Left kidney (tissue), 2 donors: ENCODE results near the gene MSANTD1. TPM values are rescaled to one million over a fixed set of nuclear protein-coding genes. Genes with fewer than 3 reads are reported as not detected.

Experiments used
- DNase-seq: peaks from one replicate; pipeline ENCODE4 v3.0.0-alpha.2; 2013
- polyA plus RNA-seq: library from polyadenylated mRNA; unstranded; fragments of 120-200 nt; gene quantifications from one replicate; pipeline ENCODE4 v1.2.1, GENCODE V29; 2013; ENCODE audit not compliant: insufficient read length

Gene MSANTD1
- polyA plus RNA-seq, 1 donor, result 0.88 TPM

DNA sequence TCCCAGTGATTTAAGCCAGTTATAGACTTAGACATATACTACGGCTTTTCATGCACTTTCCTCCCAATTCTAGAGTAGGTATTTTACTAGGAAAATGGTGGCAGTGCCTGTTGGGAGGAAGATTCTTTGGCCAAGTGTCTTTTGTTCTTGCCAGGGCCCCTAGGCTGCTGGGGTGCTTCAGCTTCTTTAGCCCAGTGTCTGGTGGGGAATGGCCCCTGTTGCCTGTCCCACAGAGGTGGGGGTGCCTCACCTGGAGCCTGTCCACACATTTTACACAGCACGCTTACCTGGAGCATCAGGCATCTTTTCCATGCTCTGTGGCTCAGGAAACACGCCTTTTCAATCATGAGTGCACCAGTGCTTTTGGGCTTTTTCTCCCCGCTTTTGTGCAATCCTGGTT lies 33.2 kb upstream of the MSANTD1 start:
- DNase-seq, result no peak

GRCh38 chr4:3217266-3217665 lies 31.7 kb upstream of the MSANTD1 start:
- no peak for DNase-seq

GRCh38 chr4:3217771-3218170 lies 31.2 kb upstream of the MSANTD1 start:
- DNase-seq, result no peak

- DNase-seq, result no peak
These were observed 29.9 kb upstream of the MSANTD1 start for GRCh38 chr4:3218824-3219760.

DNA sequence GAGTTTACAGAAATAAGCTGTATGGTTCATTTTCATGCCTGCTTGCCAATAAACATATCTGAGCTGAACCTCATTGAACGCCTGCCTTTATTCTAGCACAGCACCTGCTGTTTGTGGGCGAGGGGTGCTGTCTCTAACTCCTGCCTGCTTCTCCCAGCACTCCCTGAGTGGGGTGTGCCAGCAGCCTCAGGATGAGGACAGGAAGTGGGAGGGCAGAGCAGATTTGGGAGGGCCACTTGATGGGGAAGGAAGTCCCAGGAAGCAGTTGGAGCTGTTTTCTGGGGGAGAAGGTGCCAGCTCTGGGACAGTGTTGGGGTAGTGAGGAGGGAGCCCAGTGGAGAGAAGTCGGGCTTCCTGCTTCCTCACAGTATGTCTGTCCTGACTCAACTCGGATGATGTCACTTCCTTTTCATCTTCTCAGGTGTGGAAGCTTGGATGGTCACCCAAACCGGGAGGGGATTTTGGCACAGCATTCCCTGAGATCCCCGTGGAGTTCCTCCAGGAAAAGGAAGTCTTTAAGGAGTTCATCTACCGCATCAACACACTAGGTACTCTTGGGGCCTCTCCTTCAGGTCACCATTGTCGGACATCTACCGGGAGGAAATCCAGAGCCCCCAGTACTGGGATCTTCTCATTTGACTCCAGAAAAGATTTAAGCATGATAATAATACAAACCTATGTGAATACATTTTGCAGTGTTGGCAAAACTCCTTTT lies 29.0 kb upstream of the MSANTD1 start:
- DNase-seq, result no peak

GRCh38 chr4:3220476-3221183 lies 28.3 kb upstream of the MSANTD1 start:
- DNase-seq, result no peak

DNA sequence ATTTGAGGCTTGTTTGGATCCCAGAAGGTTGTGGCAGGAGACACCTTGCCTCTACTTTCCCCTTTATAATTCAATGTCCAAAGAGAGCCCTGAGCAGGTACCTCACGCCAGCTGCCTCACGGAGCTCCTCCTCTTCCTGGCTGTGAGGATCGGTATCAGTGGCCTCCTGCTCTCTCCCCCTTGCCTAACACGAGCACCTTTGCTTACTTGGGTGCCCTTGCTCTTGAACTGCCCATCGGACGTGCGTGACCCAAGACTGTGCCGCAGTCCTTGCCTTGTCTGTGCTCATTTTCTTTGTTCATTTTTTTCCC lies 27.8 kb upstream of the MSANTD1 start:
- DNase-seq, result no peak

DNA sequence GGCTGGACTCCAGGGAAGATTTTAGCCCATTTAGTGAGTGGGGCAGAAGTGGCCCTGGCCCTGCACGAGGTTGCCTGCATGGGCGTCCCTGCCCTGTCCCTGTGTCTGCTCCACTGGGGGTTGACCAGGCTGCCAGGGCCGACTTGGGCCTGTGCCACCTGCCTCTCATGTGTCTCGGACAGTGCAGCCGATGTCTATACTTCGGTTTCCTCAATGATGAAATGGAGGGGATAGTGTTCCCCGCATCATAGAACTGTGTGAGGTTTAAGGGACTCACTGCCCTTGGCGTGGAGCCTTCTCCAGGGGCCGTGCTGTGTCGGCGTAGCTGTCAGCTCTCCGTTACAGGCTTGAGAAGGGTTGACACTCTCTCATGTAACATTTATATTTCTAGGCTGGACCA lies 27.0 kb upstream of the MSANTD1 start:
- DNase-seq, result no peak

DNA sequence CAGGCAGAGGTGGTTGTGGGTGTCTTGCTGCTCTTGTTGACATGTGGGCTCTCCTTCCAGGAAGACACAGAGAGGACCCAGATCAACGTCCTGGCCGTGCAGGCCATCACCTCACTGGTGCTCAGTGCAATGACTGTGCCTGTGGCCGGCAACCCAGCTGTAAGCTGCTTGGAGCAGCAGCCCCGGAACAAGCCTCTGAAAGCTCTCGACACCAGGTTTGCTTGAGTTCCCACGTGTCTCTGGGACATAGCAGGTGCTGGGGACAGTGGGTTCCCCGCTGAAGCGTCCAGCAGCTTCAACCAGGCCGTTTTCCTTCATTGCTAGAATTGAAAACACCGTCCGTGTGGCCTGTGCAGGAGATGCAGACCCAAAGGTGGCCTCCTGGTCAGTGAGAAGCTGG lies 25.6 kb upstream of the MSANTD1 start:
- no peak for DNase-seq

- DNase-seq, result no peak
These were observed 24.8 kb upstream of the MSANTD1 start for GRCh38 chr4:3223956-3224748.

GRCh38 chr4:3225071-3225850 lies 23.7 kb upstream of the MSANTD1 start:
- DNase-seq, result no peak

DNA sequence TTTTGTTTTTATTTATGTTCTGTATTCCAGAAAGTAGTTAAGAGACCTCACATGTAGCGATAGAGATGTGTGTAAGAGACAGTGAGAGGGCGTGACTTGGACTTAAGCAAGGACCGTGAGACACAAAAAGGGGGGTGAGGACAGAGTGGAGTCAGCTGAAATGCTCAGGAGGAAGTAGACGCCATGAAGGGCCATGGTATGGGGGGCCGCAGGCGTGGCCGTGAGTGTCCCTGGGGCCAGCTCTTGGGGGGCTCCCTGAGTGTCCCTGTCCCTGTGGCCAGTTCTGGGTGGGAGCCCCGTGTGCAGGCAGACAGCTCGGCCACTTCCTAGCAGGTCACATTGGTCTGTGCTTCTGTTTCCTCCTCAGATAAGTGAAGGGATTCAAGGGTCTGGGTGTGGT lies 23.0 kb upstream of the MSANTD1 start:
- DNase-seq, result no peak

DNA sequence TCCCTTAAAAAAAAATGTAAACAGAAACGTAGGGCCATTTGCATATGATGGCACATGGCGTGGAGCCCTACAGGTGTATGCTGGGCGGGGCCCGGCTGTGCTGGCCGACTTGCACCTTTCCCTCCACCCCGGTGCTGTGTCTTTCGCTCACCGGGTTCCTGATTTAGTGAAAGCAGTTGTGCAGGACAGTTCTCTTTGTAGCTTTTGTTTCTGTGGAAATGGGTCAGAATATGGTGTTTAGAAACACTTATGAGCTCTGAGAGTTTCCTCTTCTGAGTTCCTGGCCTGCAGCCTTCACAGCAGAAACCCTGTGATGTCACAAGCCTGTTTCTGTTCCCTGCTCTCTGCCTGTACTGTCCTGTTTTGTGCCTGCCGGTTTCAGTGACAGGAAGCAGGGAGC lies 22.5 kb upstream of the MSANTD1 start:
- DNase-seq, result no peak

GRCh38 chr4:3226944-3227343 lies 22.0 kb upstream of the MSANTD1 start:
- DNase-seq, result no peak

DNA sequence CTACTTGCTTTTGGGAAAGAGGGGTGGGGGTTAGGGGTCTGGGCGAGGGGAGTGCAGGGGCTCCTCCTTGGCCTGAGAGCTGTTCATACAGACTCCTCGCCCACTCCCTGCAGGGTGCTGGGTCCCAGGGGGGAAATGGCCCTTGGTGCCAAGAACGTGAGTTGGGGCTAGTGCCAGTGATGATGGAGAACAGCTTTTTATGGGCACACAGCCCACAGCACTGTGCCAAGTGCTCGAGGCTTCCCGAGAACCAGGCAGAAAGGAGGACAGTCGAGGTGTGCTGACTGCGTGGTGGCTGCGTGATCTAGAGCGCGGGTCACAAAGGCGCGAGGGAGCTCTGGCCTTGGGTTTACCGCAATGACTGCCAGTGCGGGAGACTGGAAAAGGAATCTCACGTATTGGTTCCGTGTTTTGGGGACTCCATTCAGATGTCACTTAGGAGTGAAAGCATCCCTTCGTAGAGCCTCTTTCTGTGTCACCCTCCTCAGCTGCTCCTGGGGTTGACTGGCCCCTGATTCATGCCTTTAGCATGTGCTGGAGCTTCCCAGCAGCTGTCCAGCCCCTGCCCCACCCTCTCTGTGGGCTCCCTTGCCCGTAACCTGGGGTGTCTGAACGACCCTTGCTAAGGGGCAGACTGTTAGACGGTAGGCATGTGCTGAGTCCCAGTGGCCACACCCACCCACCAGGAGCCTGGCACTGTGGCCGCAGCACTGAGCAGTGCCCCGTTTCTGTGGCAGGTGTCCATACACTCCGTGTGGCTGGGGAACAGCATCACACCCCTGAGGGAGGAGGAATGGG lies 20.9 kb upstream of the MSANTD1 start:
- no peak for DNase-seq

DNA sequence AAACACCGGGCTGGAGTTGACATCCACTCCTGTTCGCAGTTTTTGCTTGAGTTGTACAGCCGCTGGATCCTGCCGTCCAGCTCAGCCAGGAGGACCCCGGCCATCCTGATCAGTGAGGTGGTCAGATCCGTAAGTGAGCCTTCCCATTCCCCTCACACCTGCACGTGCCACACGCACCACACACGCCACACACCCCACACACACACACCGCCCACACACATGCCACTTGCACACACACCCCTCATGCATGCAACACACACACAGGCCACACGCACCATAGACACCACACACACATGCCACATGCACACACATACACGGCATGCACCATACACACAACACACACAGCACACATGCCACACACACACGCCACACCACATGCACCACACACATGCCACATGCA lies 20.1 kb upstream of the MSANTD1 start:
- DNase-seq, result no peak

- no peak for DNase-seq
These were observed 19.6 kb upstream of the MSANTD1 start for GRCh38 chr4:3229328-3229727.

- DNase-seq, result no peak
These were observed 19.0 kb upstream of the MSANTD1 start for GRCh38 chr4:3229964-3230363.

DNA sequence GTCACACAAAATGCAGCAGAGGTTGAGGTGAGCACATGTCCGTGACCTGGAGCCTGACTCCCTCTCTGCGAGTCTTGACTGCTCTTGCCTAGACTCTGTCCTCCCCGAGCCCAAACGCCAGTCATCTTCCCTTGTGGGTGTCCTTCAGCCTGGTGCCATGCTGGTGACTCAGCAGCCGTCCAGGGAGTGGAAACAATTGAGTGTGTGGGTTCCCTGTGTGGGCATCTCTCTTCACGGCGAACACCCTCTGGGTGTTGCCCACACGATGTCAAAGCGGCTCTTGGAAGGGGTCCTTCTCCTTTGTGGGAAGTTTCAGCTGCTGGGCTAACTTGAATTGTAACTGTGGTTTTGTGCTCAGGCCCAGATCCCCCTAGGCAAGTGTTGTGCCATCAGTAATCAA lies 17.5 kb upstream of the MSANTD1 start:
- DNase-seq, result no peak

DNA sequence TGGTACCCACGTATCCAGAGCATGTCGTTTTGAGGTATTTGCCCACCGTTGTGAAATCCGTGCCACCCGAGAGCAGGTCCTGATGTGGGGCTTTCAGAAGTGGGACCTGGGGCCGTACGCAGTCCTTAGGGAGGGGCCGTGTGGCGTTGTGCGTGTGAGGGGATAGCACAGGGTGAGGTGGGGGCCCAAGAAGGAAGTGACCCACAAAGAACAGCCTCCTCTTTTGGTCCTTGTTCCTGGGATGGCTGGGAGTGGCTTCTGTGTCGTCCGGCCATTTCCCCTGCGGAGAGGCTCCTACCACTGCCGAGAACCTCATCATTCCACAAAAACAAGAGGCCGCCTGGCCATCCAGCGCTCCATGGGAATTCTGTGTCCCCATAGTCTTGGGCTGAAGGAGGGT lies 17.0 kb upstream of the MSANTD1 start:
- no peak for DNase-seq

DNA sequence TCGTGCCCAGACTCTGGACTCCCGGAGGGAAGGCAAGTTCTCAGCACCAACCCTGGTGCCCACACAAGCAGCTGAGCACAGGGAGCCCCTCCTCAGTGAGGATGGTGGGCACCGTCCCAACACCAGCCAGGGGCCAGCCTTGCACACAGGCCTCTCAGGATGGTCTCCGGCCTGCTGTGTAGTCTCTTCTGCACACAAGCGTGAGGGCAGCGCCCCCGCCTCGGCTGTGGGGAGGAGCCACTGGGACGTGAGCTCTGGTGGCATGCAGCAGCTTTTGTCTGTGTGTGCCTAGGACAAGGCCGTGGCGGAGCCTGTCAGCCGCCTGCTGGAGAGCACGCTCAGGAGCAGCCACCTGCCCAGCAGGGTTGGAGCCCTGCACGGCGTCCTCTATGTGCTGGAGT lies 16.1 kb upstream of the MSANTD1 start:
- DNase-seq, result no peak
